Renal cortex interstitium (tissue), 11 donors: ENCODE results near the gene TRPC4. TPM values are rescaled to one million over a fixed set of nuclear protein-coding genes. Genes with fewer than 3 reads are reported as not detected.

Experiments
- DNase-seq, 11 donors: peaks; one replicate each; pipeline ENCODE4 v3.0.0-alpha.2; 2013; ENCODE audit warnings: low read depth in 9 of 11, low spot score in 4 of 11; ENCODE audit errors: extremely low read depth in 1 of 11
- polyA plus RNA-seq, 3 donors: library from polyadenylated mRNA; unstranded; fragments of 120-200 nt; gene quantifications; one replicate each; pipeline ENCODE4 v1.2.1, GENCODE V29; 2013; ENCODE audit not compliant: insufficient read length in 3 of 3

TRPC4 gene
- polyA plus RNA-seq, 3 donors: 4.4 to 6.4 (median 4.5) TPM

GRCh38 chr13:37587236-37587635 is 282.3 kb downstream of the TRPC4 start:
- DNase-seq: no peak
